HG03378 (cell line): Measurements from ENCODE around the gene DAND5.
A peak's percentile ranks its signal among the peaks of the same experiment; 100 is the strongest.
"Not testable (repeated sequence)": the region's sequence is repeated elsewhere in the genome, so short reads cannot be mapped to it uniquely, and the experiment has no call there.

Experiments used
- ATAC-seq: cut with Tn5 transposase; IDR thresholded peaks from one replicate; pipeline ENCODE4 v1.9.1; 2021; ENCODE audit warnings: mild to moderate bottlenecking, moderate library complexity; ENCODE audit not compliant: unreplicated experiment

DAND5 gene

DNA sequence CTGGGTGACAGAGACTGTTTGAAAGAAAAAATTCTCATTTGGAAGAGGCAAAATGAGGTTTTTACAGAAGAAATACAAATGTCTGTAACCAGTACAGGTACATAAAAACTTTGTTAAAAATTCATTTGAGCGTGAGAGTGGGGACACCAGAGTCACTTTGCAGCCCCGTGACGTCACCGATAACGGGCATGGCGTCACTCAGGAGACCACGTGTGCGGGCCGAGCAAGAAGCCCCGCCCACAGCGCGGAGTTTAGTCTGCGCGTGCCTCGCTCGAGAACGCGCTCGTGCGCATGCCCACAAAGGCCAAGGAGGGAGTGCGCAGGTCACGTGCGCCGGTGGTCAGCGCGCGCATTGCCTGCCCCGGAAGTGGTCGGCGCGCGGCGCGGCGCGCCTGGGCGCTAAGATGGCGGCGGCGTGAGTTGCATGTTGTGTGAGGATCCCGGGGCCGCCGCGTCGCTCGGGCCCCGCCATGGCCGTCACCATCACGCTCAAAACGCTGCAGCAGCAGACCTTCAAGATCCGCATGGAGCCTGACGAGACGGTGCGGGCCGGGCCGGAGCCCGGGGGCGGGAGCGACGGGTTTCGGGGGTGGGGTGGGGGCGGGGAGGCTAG, 23.8 kb upstream of the DAND5 start, which contains the start of gene RAD23A:
Gene RAD23A (plus strand): TSS at position 384 of the 613 bp plus-strand sequence. CDS start 87 bp downstream, at position 471.
- peak; percentile 66 for ATAC-seq

DNA sequence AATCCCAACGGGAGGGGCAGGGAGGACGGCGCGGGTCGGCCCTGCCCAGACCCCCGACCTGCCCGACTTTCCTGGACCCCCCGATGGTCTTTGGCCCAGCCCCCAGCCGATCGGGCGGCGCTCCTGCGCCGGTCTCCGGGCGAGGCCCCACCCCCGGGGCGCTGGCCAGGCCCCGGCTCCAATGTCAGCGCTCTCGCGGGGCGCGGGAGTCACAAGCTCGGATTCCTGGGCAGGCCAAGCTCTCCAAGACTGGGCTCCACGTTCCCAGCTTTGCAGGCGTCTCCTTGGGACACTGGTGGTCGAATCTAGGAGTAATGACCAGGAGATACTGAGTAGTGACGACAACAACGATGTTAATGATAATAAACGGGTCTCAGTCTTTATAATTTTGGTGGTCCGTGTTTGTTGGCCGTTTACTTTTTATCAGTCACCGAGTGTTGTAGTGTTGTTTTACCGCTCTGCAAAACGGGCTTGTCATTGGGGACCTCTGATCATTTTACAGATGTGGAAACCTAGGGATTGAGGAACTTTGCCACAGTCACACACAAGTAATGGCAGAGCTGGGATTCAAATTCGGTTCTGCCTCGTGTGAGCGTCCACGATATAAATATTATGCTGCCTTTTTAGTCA, 23.2 kb upstream of the DAND5 start:
- ATAC-seq, result no peak

GRCh38 chr19:12946731-12947496, 22.5 kb upstream of the DAND5 start:
- ATAC-seq, result no peak

GRCh38 chr19:12947702-12948611, 21.4 kb upstream of the DAND5 start:
- ATAC-seq, result no peak

- ATAC-seq, result no peak
Measured at GRCh38 chr19:12948612-12949362, 20.6 kb upstream of the DAND5 start.

DNA sequence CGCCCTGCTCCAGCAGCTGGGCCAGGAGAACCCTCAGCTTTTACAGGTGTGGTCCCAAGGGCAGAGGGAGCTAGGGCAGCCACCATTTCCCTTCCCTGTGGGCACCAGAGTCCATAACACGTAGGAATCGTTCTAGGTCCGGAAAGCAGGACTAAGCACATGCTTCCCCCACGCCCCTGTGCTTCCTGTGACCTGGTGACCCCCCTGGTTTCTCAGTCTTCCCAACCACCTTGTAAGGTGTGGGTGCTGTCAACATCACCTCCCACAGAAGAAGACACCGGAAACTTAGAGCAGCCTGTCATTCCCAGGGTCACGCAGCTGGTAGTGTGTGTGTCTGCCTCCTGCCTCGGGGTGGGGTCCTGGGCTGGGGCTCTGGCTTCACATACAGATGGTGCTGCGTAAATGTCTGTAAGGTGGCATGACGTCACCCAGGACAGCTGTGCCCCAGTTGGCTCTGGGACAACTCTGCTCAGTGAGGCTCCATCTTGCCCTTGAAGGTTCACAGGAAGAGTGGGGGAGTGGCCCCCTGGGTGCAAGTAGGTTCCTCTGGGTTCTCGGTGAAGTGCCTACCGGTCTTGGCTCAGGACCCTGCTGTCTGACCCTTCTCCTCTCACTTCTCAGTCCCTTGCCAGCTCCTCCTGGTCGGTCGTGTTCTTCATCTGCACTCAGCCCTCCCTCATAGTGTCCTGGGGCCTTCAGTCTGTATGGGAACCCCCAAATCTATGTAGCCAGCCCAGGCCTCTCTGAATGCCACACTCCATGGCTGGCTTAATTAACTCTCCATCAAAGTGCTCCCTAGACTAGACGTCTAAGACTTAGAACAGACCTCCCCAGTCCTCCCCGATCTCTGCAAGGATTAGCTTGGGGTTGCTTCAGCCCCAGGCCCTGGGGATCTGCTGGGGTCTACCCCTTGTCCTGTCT, 19.8 kb upstream of the DAND5 start:
- no peak for ATAC-seq

DNA sequence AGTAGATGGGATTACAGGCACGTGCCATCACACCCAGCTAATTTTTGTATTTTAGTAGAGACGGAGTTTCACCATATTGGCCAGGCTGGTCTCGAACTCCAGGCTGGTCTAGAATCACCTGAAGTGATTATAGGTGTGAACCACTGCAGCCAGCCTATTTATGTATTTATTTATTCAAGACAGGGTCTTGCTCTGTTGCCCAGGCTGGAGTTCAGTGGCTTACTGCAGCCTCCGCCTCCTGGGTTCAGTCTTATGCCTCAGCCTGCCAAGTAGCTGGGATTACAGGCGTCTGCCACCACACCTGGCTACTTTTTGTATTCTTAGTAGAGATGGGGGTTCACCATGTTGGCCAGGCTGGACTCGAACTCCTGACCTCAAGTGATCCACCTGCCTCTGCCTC, 17.3 kb upstream of the DAND5 start:
- not testable (repeated sequence) for ATAC-seq

DNA sequence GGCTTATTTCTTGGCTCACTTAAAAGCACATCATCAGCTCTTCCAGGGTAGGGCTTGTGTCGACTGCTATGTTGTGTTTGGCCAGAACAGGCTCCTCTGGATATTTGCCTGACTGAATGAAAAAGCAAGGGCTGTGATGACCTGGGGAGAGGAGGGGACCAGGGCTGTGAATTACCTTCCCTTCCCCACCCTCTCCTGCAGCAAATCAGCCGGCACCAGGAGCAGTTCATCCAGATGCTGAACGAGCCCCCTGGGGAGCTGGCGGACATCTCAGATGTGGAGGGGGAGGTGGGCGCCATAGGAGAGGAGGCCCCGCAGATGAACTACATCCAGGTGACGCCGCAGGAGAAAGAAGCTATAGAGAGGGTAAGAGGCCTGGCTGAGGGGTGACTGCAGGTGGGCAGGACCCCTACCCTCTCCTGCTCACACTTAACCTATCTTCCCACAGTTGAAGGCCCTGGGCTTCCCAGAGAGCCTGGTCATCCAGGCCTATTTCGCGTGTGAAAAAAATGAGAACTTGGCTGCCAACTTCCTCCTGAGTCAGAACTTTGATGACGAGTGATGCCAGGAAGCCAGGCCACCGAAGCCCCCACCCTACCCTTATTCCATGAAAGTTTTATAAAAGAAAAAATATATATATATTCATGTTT, 16.8 kb upstream of the DAND5 start:
- no peak for ATAC-seq

DNA sequence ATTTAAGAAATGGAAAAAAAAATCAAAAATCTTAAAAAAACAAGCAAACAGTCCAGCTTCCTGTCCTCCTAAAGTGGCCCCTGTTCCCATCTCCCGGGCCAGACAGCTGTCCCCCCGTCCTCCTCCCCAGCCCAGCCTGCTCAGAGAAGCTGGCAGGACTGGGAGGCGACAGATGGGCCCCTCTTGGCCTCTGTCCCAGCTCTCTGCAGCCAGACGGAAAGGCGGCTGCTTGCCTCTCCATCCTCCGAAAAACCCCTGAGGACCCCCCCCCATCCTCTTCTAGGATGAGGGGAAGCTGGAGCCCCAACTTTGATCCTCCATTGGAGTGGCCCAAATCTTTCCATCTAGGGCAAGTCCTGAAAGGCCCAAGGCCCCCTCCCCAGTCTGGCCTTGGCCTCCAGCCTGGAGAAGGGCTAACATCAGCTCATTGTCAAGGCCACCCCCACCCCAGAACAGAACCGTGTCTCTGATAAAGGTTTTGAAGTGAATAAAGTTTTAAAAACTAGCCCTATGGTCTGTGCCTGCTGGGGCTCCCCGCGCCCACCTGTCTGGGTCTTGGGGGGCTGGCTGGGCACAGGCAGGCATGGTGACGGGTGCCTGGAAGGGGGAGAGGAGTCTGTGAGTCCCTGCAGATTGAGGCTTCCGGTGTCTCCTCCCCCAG, 16.1 kb upstream of the DAND5 start:
- no peak for ATAC-seq

DNA sequence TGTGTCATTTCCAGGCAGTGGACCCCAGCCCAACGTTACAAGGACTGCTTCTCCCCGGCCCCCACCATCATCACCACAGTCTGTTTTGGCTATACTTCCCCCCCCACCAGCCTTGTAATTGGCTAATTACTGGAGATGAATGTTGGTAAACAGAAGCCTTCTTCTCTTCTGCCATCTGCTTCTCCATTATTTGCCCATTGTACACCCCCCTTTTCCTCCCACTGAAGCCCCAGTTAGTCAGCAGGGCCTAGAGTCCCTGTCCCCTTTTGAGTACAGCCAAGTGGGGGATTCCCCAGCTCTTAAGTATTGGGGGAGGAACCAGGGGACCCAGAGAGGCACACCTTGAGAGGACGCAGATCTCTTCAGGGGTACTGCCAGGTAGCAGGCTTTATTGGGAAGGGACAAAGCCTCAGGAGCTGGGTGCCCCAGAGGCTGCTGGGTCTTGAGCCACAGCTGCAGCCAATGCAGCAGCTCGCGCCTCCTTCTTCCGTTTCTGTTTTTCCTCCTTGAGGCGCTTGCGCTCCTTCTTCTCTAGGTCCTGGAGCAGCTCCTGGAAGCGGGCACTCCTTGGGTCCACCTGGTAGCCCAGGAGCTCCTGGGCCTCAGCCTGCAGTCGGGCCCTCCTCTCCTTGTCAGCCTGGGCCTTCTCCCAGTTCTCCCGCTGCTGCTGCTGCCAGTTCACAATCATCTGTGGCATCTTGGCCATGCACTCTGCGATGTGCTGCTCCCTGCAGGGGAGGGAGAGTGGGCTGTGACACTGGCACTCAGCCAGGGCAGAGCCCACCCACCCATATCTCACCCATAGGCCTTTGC, 15.4 kb upstream of the DAND5 start:
- ATAC-seq, result no peak

DNA sequence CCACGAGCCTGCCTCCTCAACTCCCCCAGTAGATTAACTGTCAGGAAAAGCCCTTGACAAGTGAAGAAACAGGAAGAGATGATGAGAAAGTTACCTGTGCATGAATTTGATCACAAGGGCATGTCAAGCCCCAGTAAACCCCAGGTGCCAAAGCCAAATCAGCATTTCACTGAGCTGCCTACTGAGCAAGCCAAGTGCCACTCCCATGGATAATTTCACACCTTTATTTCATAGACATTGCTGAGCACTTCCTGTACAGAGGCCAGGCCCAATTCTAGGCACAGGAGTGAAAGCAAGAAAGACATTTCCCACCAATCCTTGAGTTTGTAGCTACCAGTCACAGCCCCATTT, 14.8 kb upstream of the DAND5 start:
- ATAC-seq, result no peak

DNA sequence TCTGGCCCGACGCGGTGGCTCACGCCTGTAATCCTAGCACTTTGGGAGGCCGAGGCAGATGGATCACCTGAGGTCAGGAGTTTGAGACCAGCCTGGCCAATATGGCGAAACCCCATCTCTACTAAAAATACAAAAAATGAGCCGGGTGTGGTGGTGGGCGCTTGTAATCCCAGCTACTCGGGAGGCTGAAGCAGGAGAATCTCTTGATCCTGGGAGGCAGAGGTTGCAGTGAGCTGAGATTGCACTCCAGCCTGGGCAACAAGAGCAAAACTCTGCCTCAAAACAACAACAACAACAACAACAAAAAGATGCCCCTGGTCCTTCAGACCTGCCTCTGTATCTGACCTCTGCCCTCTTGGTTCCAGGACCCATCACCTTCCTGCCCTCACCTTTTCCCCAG, 13.8 kb upstream of the DAND5 start:
- not testable (repeated sequence) for ATAC-seq

GRCh38 chr19:12955996-12956395, 13.4 kb upstream of the DAND5 start:
- ATAC-seq, result no peak

DNA sequence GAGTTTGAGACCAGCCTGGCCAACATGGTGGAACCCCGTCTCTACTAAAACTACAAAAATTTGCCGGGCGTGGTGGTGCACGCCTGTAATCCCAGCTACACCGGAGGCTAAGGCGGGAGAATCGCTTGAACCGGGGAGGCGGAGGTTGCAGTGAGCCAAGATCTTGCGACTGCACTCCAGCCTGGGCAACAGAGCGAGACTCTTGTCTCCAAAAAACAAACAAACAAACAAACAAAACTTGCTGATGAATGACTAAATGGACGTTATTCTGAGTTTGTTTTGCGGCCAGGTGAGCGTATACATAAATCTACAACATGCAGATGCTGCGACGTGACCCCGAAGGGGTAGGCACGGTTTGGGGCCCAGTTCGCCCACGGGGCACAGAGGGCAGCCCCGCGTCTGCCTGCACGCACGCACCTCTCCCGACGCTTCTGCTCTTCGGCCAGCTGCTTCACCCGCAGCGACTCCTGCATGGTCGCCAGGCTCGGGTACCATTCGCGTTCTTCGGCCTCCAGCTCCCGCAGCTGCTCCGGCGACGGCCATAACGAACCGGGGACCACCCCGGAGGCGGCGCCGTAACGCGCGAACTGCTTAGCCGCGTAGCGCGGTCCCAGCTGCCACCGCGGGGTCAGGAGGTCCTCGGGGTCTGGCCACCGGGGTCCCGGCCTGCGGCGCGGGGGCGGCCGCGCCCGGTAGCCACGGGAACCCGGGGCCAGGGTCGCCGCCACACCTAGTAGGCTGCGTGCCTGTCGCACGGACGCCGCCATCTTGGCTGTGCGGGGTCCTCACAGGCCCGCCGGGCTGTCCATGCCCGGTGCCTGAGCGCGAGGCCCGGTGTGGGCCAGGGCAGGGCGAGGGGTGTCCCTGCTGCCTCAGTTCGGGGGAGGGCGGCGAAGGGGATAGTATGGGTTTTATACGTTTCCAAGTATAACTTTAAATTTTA, 12.7 kb upstream of the DAND5 start, which contains the start of gene GADD45GIP1:
Gene GADD45GIP1 (minus strand): TSS at position 778 of the 943 bp plus-strand sequence. CDS start 11 bp downstream, at position 767.
- ATAC-seq, result no peak

DNA sequence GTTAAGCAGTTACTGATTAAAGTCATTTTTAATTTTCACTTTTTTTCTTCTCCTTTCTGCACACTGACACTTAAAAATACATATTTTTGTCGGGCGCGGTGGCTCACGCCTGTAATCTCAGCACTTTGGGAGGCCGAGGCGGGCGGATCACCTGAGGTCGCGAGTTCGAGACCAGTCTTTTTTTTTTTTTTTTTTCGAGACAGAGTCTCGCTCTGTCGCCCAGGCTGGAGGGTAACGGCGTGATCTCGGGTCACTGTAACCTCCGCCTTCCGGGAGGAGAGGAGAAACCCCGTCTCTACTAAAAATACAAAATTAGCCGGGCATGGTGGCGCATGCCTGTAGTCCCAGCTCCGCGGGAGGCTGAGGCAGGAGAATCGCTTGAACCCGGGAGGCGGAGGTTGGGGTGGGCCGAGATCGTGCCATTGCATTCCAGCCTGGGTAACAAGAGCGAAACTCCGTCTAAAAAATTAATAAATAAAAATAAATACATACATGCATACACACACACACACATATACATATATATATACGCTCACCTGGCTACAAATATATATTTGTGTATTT, 11.9 kb upstream of the DAND5 start:
- not testable (repeated sequence) for ATAC-seq

- ATAC-seq, result no peak
Measured at GRCh38 chr19:12959481-12959880, 9.9 kb upstream of the DAND5 start.
